ENCODE results near the gene PVALB. TPM values are rescaled to one million over a fixed set of nuclear protein-coding genes. Genes with fewer than 3 reads are reported as not detected.

The PVALB gene
- total and polyA plus RNA-seq, 9 of the 15 experiments (the other 6 are each of a cell fraction or from before 2014, with no cell fraction given) = not detected

- intact Hi-C loops (cut with micrococcal nuclease) (no loop called here), in situ Hi-C loops (cut with MboI) (no loop called here)
- no peak overlapping the region for H3K4me3 ChIP-seq
- H3K27ac ChIP-seq (ENCODE audit: extremely low read depth, low read depth, low read length) = no peak overlapping the region
- no peaks in the 10 kb centered on the region for H3K9me3 ChIP-seq (replicated peaks; ENCODE audit: control insufficient read depth, insufficient read depth, low read depth, low read length)
- H3K27me3 ChIP-seq (ENCODE audit: control insufficient read depth in 2 of 2, insufficient read depth in 2 of 2, low read length in 2 of 2) = peaks cover 0 to 34% of the 10 kb centered on the region in 2 experiments; a peak in 2 of 5 replicates
- POLR2A ChIA-PET = no interaction called here
- BruUV-seq (replicated peaks) = no TSS peak
- no peaks in the 10 kb centered on the region for H3K79me2 ChIP-seq (ENCODE audit: control insufficient read depth, insufficient read depth, low read length)
- no peaks in the 10 kb centered on the region for H3K9me1 ChIP-seq (ENCODE audit: control insufficient read depth, insufficient read depth, low read length)
- H3K4me1 ChIP-seq (replicated peaks in 1 of 2; ENCODE audit: control insufficient read depth in 2 of 2, insufficient read depth in 2 of 2, low read length in 2 of 2) = no peaks in the 10 kb centered on the region
- TF ChIP-seq FUS (optimal IDR thresholded peaks at IDR 0.05; ENCODE audit: low read depth, low read length) = no peak
- TF ChIP-seq NEUROD1 (IDR thresholded peaks at IDR 0.05; ENCODE audit: borderline replicate concordance, low read depth, low read length, partially characterized antibody) = no peak
- TF ChIP-seq MYNN (IDR thresholded peaks at IDR 0.05) = peak; percentile 89
- TF ChIP-seq MYNN (CRISPR knock-in tag; IDR thresholded peaks at IDR 0.05) = no peak; the same call in 1 of the 2 replicates
- no peak for ATAC-seq
- H4K20me1 ChIP-seq (replicated peaks; ENCODE audit: control insufficient read depth, insufficient read depth, low read length) = no peaks in the 10 kb centered on the region
- no peak for FAIRE-seq
- H3K36me3 ChIP-seq (ENCODE audit: control insufficient read depth, insufficient read depth, low read length) = no peaks in the 10 kb centered on the region
- 0% methylated on average over 6 of the region's 6 CpGs for WGBS (ENCODE audit: insufficient coverage, low coverage, missing lambda C conversion rate)
- CTCF ChIA-PET (ENCODE audit: low intra/inter-chr PET ratio) = no interaction called here
- no peak overlapping the region for H3K9ac ChIP-seq (ENCODE audit: insufficient read depth in 1 of 2, low read depth in 2 of 2, low read length in 2 of 2)
- H2AFZ ChIP-seq (ENCODE audit: low read depth, low read length) = no peak overlapping the region
- no peak overlapping the region for H3K4me2 ChIP-seq (ENCODE audit: insufficient read depth, low read length)
- DNase-seq (ENCODE audit: extremely low read depth in 1 of 4, low spot score in 3 of 4) = no peak
These were observed 30.1 kb upstream of the PVALB start for GRCh38 chr22:36846949-36847348.

DNA sequence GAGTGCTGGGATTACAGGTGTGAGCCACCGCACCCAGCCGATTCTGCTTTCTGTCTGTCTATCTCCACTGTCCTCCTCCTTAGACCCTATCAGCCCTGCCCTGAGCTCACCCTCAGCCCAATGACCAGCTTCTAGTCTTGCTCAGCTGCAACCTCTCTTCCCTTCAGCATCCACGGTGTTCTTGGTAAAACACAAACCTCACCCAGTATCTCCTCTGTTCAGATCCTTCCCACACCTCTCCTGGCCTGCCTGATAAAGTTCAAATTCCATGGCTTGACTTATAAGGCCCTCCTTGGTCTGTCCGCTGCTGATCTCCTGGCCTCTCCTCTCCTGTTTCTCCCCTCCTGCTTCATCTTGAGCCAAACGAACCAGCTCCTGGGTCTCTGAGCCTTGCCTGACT lies 29.4 kb upstream of the PVALB start:
- ATAC-seq = peak; percentile 23; the same call in 2 of the 3 replicates
- in situ Hi-C loops (cut with MboI) = no loop called here
- ChIA-PET CTCF (ENCODE audit: low intra/inter-chr PET ratio) (no interaction called here), POLR2A (no interaction called here)
- Histone ChIP-seq H2AFZ (ENCODE audit: low read depth, low read length) (no peak overlapping the region), H3K36me3 (ENCODE audit: control insufficient read depth, insufficient read depth, low read length) (no peaks in the 10 kb centered on the region), H3K27ac (ENCODE audit: extremely low read depth, low read depth, low read length) (no peak overlapping the region), H3K79me2 (ENCODE audit: control insufficient read depth, insufficient read depth, low read length) (no peaks in the 10 kb centered on the region), H3K27me3 (ENCODE audit: control insufficient read depth in 2 of 2, insufficient read depth in 2 of 2, low read length in 2 of 2) (peaks cover 0 to 34% of the 10 kb centered on the region in 2 experiments; a peak in 2 of 5 replicates), H3K4me1 (replicated peaks in 1 of 2; ENCODE audit: control insufficient read depth in 2 of 2, insufficient read depth in 2 of 2, low read length in 2 of 2) (no peaks in the 10 kb centered on the region), H3K9me3 (replicated peaks; ENCODE audit: control insufficient read depth, insufficient read depth, low read depth, low read length) (no peaks in the 10 kb centered on the region), H3K9ac (ENCODE audit: insufficient read depth in 1 of 2, low read depth in 2 of 2, low read length in 2 of 2) (no peak overlapping the region), H4K20me1 (replicated peaks; ENCODE audit: control insufficient read depth, insufficient read depth, low read length) (no peaks in the 10 kb centered on the region), H3K9me1 (ENCODE audit: control insufficient read depth, insufficient read depth, low read length) (no peaks in the 10 kb centered on the region), H3K4me3 (no peak overlapping the region), H3K4me2 (ENCODE audit: insufficient read depth, low read length) (no peak overlapping the region)
- peak in 2 of 4 experiments; percentile 16 to 22 for DNase-seq (ENCODE audit: extremely low read depth in 1 of 4, low spot score in 3 of 4)
- intact Hi-C loops (cut with micrococcal nuclease) = no loop called here
- WGBS (ENCODE audit: insufficient coverage, low coverage, missing lambda C conversion rate) = 0% methylated on average over 4 of the region's 5 CpGs
- BruUV-seq (replicated peaks) = no TSS peak
- no peak for FAIRE-seq
- TF ChIP-seq ARID1B (IDR thresholded peaks at IDR 0.05) = peak; percentile 65
- TF ChIP-seq L3MBTL2 (IDR thresholded peaks at IDR 0.05) = no peak
- TF ChIP-seq ZNF253 (CRISPR knock-in tag; conservative IDR thresholded peaks at IDR 0.05) = no peak
- TF ChIP-seq ELF1 (tag; IDR thresholded peaks at IDR 0.05) = no peak
- peak; percentile 25; the same call in 1 of the 2 replicates for TF ChIP-seq MTA2 (IDR thresholded peaks at IDR 0.05; ENCODE audit: low read depth)
- no peak for TF ChIP-seq HNRNPUL1 (IDR thresholded peaks at IDR 0.05; ENCODE audit: low read length)
- no peak for TF ChIP-seq EWSR1 (IDR thresholded peaks at IDR 0.05; ENCODE audit: borderline replicate concordance, low read depth, partially characterized antibody)
- no peak for TF ChIP-seq TSC22D4 (tag; IDR thresholded peaks at IDR 0.05)
- no peak for TF ChIP-seq PURB (CRISPR knock-in tag; IDR thresholded peaks at IDR 0.05; ENCODE audit: low read depth)
- TF ChIP-seq, protein P1, sequence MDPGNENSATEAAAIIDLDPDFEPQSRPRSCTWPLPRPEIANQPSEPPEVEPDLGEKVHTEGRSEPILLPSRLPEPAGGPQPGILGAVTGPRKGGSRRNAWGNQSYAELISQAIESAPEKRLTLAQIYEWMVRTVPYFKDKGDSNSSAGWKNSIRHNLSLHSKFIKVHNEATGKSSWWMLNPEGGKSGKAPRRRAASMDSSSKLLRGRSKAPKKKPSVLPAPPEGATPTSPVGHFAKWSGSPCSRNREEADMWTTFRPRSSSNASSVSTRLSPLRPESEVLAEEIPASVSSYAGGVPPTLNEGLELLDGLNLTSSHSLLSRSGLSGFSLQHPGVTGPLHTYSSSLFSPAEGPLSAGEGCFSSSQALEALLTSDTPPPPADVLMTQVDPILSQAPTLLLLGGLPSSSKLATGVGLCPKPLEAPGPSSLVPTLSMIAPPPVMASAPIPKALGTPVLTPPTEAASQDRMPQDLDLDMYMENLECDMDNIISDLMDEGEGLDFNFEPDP (CRISPR knock-in tag; IDR thresholded peaks at IDR 0.05) = no peak
- TF ChIP-seq SRSF9 (IDR thresholded peaks at IDR 0.05; ENCODE audit: borderline replicate concordance, low read depth, low read length) = no peak
- no peak for TF ChIP-seq KHSRP (IDR thresholded peaks at IDR 0.05)
- TF ChIP-seq HMG20B (CRISPR knock-in tag; IDR thresholded peaks at IDR 0.05) = no peak

Data from K562 (cell line).